ENCODE measurements around the gene CEACAM7.

CEACAM7 gene

GRCh38 chr19:41637484-41637883 is 50.6 kb downstream of the CEACAM7 start:
- in situ Hi-C loops (cut with MboI; ENCODE audit: low pct_unique_long_range_greater_than_20kb, low sequenced_read_pairs, unreplicated experiment), result no loop called here
- no peak for DNase-seq (ENCODE audit: low spot score)
- no peak for TF ChIP-seq CTCF (IDR thresholded peaks at IDR 0.05; ENCODE audit: extremely low read depth, insufficient read depth, missing control alignments)

GRCh38 chr19:41627966-41628675 is 59.9 kb downstream of the CEACAM7 start:
- no peak for TF ChIP-seq CTCF (IDR thresholded peaks at IDR 0.05; ENCODE audit: extremely low read depth, insufficient read depth, missing control alignments)
- in situ Hi-C loops (cut with MboI; ENCODE audit: low pct_unique_long_range_greater_than_20kb, low sequenced_read_pairs, unreplicated experiment), result no loop called here
- DNase-seq (ENCODE audit: low spot score), result no peak

- DNase-seq (ENCODE audit: low spot score), result no peak
- in situ Hi-C loops (cut with MboI; ENCODE audit: low pct_unique_long_range_greater_than_20kb, low sequenced_read_pairs, unreplicated experiment), result no loop called here
- no peak for TF ChIP-seq CTCF (IDR thresholded peaks at IDR 0.05; ENCODE audit: extremely low read depth, insufficient read depth, missing control alignments)
Observed at GRCh38 chr19:41626877-41627276, 61.2 kb downstream of the CEACAM7 start, which contains the start of gene CEACAM4. TSS of gene CEACAM4 (minus strand) at chr19:41627074. CDS start at chr19:41626963, 111 bp downstream.

GRCh38 chr19:41626278-41626677 is 61.8 kb downstream of the CEACAM7 start:
- in situ Hi-C loops (cut with MboI; ENCODE audit: low pct_unique_long_range_greater_than_20kb, low sequenced_read_pairs, unreplicated experiment), result no loop called here
- no peak for DNase-seq (ENCODE audit: low spot score)
- no peak for TF ChIP-seq CTCF (IDR thresholded peaks at IDR 0.05; ENCODE audit: extremely low read depth, insufficient read depth, missing control alignments)

GRCh38 chr19:41624937-41625336 is 63.1 kb downstream of the CEACAM7 start:
- DNase-seq (ENCODE audit: low spot score), result no peak
- in situ Hi-C loops (cut with MboI; ENCODE audit: low pct_unique_long_range_greater_than_20kb, low sequenced_read_pairs, unreplicated experiment), result no loop called here
- TF ChIP-seq CTCF (IDR thresholded peaks at IDR 0.05; ENCODE audit: extremely low read depth, insufficient read depth, missing control alignments), result no peak

- no peak for TF ChIP-seq CTCF (IDR thresholded peaks at IDR 0.05; ENCODE audit: extremely low read depth, insufficient read depth, missing control alignments)
- in situ Hi-C loops (cut with MboI; ENCODE audit: low pct_unique_long_range_greater_than_20kb, low sequenced_read_pairs, unreplicated experiment), result no loop called here
- DNase-seq (ENCODE audit: low spot score), result no peak
Observed at GRCh38 chr19:41624515-41624914, 63.6 kb downstream of the CEACAM7 start.

Data from GM13977 (cell line).